Measurements from ENCODE around the gene ELFN1.

GRCh38 chr7:1623810-1624209 is 46.3 kb upstream of the ELFN1 start:
- TF ChIP-seq REST (IDR thresholded peaks at IDR 0.05; ENCODE audit: insufficient read depth in 1 of 2, low read depth in 2 of 2, low read length in 2 of 2) = no peak
- TF ChIP-seq POLR2AphosphoS5 (IDR thresholded peaks at IDR 0.05; ENCODE audit: low read depth, low read length) = no peak
